ENCODE data around the gene TFPI.

DNA sequence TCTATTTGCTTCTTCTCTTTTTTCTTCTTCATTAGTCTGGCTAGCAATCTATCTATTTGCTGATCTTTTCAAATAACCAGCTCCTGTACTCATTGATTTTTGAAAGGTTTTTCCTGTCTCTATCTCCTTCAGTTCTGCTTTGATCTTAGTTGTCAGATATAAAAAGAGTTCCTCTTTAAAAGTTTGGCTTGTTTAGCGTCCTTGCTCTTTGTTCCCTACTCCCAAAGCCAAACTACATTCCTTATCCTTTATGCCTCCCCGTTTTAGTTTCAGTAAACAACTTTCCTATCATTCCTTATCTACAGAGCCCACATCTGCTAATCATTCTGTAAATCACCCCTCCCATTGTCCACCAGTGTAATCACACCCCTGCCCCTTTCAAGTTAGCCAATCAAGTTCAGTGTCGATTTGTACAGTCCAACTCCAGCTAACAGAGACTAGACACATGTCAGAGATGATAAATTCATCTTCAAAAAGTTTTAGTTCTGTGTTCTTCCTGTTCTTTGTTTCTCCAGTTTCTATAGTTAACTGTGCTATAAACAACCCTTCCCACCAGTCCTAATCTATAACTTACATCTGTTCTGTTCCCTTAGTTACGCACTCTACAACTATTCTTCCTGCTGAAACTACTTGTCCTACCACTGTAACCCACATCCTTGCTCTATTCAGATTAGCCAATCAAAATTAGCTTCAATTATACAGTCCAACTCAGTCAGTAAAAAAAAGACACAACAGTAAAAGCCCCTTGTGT, 44.4 kb downstream of the TFPI start:
- TF ChIP-seq CTCF (IDR thresholded peaks at IDR 0.05) (no peak), POLR2A (IDR thresholded peaks at IDR 0.05) (no peak)

All from tibial nerve (tissue), 3 donors.